GM23338 (cell line): ENCODE measurements around the gene MAMLD1. TPM values are rescaled to one million over a fixed set of nuclear protein-coding genes. Genes with fewer than 3 reads are reported as not detected.

Experiments used
- ATAC-seq: fragments of 200-7000 bp; cut with Tn5 transposase; 3 replicates; pipeline ENCODE4 v1.9.1; 2020
- DNase-seq: peaks from one replicate; pipeline ENCODE4 v3.0.0-alpha.2; 2015; ENCODE audit warnings: low spot score
- H2AFZ ChIP-seq: fragments of 200-600 bp; sonication (generic); 2 replicates; pipeline ENCODE4 v1.8.0; 2016; ENCODE audit warnings: antibody characterized with exemption, mild to moderate bottlenecking, moderate library complexity
- H3F3A ChIP-seq: fragments of 200-600 bp; sonication (generic); replicated peaks from 2 replicates; pipeline ENCODE4 v1.8.0; 2017; ENCODE audit warnings: antibody characterized with exemption, mixed run types, low read depth
- H3K27ac ChIP-seq: fragments of 200-600 bp; sonication (generic); 2 replicates; pipeline ENCODE4 v1.6.1; 2016; ENCODE audit warnings: low read depth
- H3K27me3 ChIP-seq: fragments of 200-600 bp; sonication (generic); 2 replicates; pipeline ENCODE4 v1.8.0; 2016; ENCODE audit warnings: mild to moderate bottlenecking, mixed run types, moderate library complexity; ENCODE audit not compliant: insufficient read depth
- H3K36me3 ChIP-seq: fragments of 200-600 bp; sonication (generic); 2 replicates; pipeline ENCODE4 v1.8.0; 2016; ENCODE audit warnings: mild to moderate bottlenecking; ENCODE audit not compliant: insufficient read depth
- H3K4me1 ChIP-seq: fragments of 200-600 bp; sonication (generic); 2 replicates; pipeline ENCODE4 v1.8.0; 2016; ENCODE audit warnings: mild to moderate bottlenecking, moderate library complexity; ENCODE audit not compliant: insufficient read depth
- H3K4me2 ChIP-seq: fragments of 200-600 bp; sonication (generic); 2 replicates; pipeline ENCODE4 v1.7.1; 2017; ENCODE audit warnings: mixed run types
- H3K4me3 ChIP-seq: fragments of 200-600 bp; sonication (generic); 2 replicates; pipeline ENCODE4 v1.6.1; 2016; ENCODE audit warnings: mixed run types
- H3K79me2 ChIP-seq: fragments of 200-600 bp; sonication (generic); replicated peaks from 2 replicates; pipeline ENCODE4 v1.8.0; 2017; ENCODE audit warnings: mild to moderate bottlenecking; ENCODE audit not compliant: insufficient read depth
- H3K9me2 ChIP-seq: fragments of 200-600 bp; sonication (generic); 2 replicates; pipeline ENCODE4 v1.8.0; 2017; ENCODE audit not compliant: insufficient read depth
- H4K20me1 ChIP-seq: fragments of 200-600 bp; sonication (generic); replicated peaks from 2 replicates; pipeline ENCODE4 v1.8.0; 2017; ENCODE audit warnings: mild to moderate bottlenecking; ENCODE audit not compliant: insufficient read depth
- H3K27ac Mint-ChIP-seq: 2 replicates; pipeline ENCODE4 v1.8.0; 2020; ENCODE audit warnings: inconsistent platforms, mild to moderate bottlenecking, moderate library complexity, mixed read lengths
- H3K27me3 Mint-ChIP-seq: 3 replicates; pipeline ENCODE4 v1.8.0; 2022; ENCODE audit warnings: low read depth, mild to moderate bottlenecking, moderate library complexity, mixed read lengths, inconsistent platforms; ENCODE audit not compliant: insufficient read depth, poor library complexity
- H3K36me3 Mint-ChIP-seq: 3 replicates; pipeline ENCODE4 v1.8.0; 2021; ENCODE audit warnings: low read depth, mild to moderate bottlenecking, inconsistent platforms, moderate library complexity, mixed read lengths
- H3K4me1 Mint-ChIP-seq: 3 replicates; pipeline ENCODE4 v1.8.0; 2020; ENCODE audit warnings: mild to moderate bottlenecking, inconsistent platforms, mixed read lengths
- H3K4me3 Mint-ChIP-seq: 3 replicates; pipeline ENCODE4 v1.8.0; 2021; ENCODE audit warnings: moderate library complexity, mild to moderate bottlenecking, inconsistent platforms, mixed read lengths
- H3K9me3 Mint-ChIP-seq: 3 replicates; pipeline ENCODE4 v1.8.0; 2020; ENCODE audit warnings: moderate library complexity, mild to moderate bottlenecking, inconsistent platforms, mixed read lengths
- CREB1 ChIP-seq: fragments of 250-450 bp; sonication (Bioruptor Pico); IDR thresholded peaks from 2 replicates; pipeline ENCODE4 v1.5.0; 2020; ENCODE audit warnings: low read depth, mild to moderate bottlenecking, moderate library complexity
- CTCF ChIP-seq, 2 experiments: fragments of 200-600 bp in 1 of 2; sonication (generic) in 1 of 2; conservative IDR thresholded peaks; 2 replicates each; pipeline versions ENCODE4 v1.5.1 to v1.6.1; 2016 to 2017; ENCODE audit warnings: antibody characterized with exemption in 2 of 2, low read depth in 2 of 2, mild to moderate bottlenecking in 2 of 2, moderate library complexity in 1 of 2
- EZH2 ChIP-seq: fragments of 200-600 bp; sonication (generic); IDR thresholded peaks from one replicate; pipeline ENCODE4 v1.8.0; 2017; ENCODE audit warnings: antibody characterized with exemption, mild to moderate bottlenecking, low read depth; ENCODE audit not compliant: unreplicated experiment
- EZH2phosphoT487 ChIP-seq: fragments of 200-600 bp; sonication (generic); IDR thresholded peaks from one replicate; pipeline ENCODE4 v1.8.1; 2018; ENCODE audit warnings: antibody characterized with exemption; ENCODE audit not compliant: unreplicated experiment
- JUNB ChIP-seq: IDR thresholded peaks from one replicate; pipeline ENCODE4 v1.6.1; 2016; ENCODE audit warnings: antibody characterized with exemption; ENCODE audit not compliant: unreplicated experiment
- NANOG ChIP-seq: IDR thresholded peaks from 2 replicates; pipeline ENCODE4 v1.6.1; 2016; ENCODE audit warnings: antibody characterized with exemption, borderline replicate concordance
- POLR2AphosphoS5 ChIP-seq: IDR thresholded peaks from 2 replicates; pipeline ENCODE4 v1.6.1; 2016; ENCODE audit warnings: antibody characterized with exemption, low read depth
- STAT1 ChIP-seq: IDR thresholded peaks from one replicate; pipeline ENCODE4 v1.6.1; 2016; ENCODE audit warnings: antibody characterized with exemption; ENCODE audit not compliant: unreplicated experiment
- ZNF114 ChIP-seq: fragments of 250-450 bp; sonication (Bioruptor Pico); IDR thresholded peaks from 2 replicates; pipeline ENCODE4 v1.5.0; 2020; ENCODE audit warnings: mild to moderate bottlenecking, moderate library complexity
- ZNF331 ChIP-seq: fragments of 250-450 bp; sonication (Bioruptor Pico); IDR thresholded peaks from 2 replicates; pipeline ENCODE4 v1.5.0; 2020; ENCODE audit warnings: low read depth, mild to moderate bottlenecking, moderate library complexity
- ZNF462 ChIP-seq: fragments of 250-450 bp; sonication (Bioruptor Pico); IDR thresholded peaks from 2 replicates; pipeline ENCODE4 v1.5.0; 2020; ENCODE audit warnings: mild to moderate bottlenecking, moderate library complexity
- polyA plus RNA-seq: library from polyadenylated mRNA; unstranded; fragments of >200 nt; fragmentation: Nextera tagmentation; extraction: Ambion mirVana; gene quantifications from 2 replicates; pipeline ENCODE4 v1.2.1, GENCODE V29; 2016
- total RNA-seq: library from RNA; depleted of rRNA; stranded (reverse); fragments of >200 nt; shearing (Covaris generic); gene quantifications from 2 replicates; pipeline ENCODE4 v1.2.3, GENCODE V29; 2014
- TF ChIP-seq, protein P1 (sequence below): IDR thresholded peaks from one replicate; pipeline ENCODE4 v1.6.1; 2018; ENCODE audit warnings: antibody characterized with exemption; ENCODE audit not compliant: unreplicated experiment
- TF ChIP-seq, protein P2 (sequence below): IDR thresholded peaks from 2 replicates; pipeline ENCODE4 v1.6.1; 2016; ENCODE audit warnings: antibody characterized with exemption

Gene MAMLD1
- total and polyA plus RNA-seq, 2 experiments from 2014 or later: 0.13 to 0.21 TPM

DNA sequence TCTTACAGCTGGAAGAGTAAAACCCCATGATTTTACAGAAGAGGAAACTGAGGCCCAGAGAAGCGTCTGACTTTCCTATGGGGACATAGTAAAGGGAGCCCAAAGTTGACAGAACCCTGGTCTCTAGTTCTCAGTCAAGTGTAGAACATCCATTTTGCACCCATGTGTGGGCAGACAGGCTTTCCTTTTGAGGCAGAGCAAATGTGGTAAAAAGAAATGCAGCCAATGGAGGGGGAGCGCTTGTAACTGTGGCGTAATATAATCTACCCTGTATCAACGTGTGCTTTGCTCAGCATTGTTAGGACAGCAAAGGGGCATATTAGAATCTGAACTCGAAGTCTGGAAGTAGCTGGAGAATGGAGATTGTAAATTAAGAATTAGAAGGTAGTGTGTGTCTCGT, 8.8 kb downstream of the MAMLD1 start:
- H3K27ac ChIP-seq: no peak overlapping the region
- H3K79me2 ChIP-seq: no peaks in the 10 kb centered on the region
- no peaks in the 10 kb centered on the region for H3K36me3 ChIP-seq
- no peak for DNase-seq
- TF ChIP-seq NANOG (no peak), JUNB (no peak), EZH2 (no peak), ZNF331 (CRISPR knock-in tag) (no peak), CREB1 (CRISPR knock-in tag) (no peak), EZH2phosphoT487 (no peak), ZNF462 (no peak), STAT1 (no peak), POLR2AphosphoS5 (no peak), ZNF114 (no peak), CTCF (conservative IDR thresholded peaks at IDR 0.05; ENCODE audit: low read depth in 2 of 2) (no peak)
- TF ChIP-seq, protein P1, sequence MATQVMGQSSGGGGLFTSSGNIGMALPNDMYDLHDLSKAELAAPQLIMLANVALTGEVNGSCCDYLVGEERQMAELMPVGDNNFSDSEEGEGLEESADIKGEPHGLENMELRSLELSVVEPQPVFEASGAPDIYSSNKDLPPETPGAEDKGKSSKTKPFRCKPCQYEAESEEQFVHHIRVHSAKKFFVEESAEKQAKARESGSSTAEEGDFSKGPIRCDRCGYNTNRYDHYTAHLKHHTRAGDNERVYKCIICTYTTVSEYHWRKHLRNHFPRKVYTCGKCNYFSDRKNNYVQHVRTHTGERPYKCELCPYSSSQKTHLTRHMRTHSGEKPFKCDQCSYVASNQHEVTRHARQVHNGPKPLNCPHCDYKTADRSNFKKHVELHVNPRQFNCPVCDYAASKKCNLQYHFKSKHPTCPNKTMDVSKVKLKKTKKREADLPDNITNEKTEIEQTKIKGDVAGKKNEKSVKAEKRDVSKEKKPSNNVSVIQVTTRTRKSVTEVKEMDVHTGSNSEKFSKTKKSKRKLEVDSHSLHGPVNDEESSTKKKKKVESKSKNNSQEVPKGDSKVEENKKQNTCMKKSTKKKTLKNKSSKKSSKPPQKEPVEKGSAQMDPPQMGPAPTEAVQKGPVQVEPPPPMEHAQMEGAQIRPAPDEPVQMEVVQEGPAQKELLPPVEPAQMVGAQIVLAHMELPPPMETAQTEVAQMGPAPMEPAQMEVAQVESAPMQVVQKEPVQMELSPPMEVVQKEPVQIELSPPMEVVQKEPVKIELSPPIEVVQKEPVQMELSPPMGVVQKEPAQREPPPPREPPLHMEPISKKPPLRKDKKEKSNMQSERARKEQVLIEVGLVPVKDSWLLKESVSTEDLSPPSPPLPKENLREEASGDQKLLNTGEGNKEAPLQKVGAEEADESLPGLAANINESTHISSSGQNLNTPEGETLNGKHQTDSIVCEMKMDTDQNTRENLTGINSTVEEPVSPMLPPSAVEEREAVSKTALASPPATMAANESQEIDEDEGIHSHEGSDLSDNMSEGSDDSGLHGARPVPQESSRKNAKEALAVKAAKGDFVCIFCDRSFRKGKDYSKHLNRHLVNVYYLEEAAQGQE: no peak
- TF ChIP-seq, protein P2, sequence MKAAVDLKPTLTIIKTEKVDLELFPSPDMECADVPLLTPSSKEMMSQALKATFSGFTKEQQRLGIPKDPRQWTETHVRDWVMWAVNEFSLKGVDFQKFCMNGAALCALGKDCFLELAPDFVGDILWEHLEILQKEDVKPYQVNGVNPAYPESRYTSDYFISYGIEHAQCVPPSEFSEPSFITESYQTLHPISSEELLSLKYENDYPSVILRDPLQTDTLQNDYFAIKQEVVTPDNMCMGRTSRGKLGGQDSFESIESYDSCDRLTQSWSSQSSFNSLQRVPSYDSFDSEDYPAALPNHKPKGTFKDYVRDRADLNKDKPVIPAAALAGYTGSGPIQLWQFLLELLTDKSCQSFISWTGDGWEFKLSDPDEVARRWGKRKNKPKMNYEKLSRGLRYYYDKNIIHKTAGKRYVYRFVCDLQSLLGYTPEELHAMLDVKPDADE: no peak
- no peaks in the 10 kb centered on the region for H3F3A ChIP-seq
- no peaks in the 10 kb centered on the region for H3K9me2 ChIP-seq
- peaks cover 6% of the 10 kb centered on the region for H3K27me3 ChIP-seq
- no peaks in the 10 kb centered on the region for H4K20me1 ChIP-seq
- Mint-ChIP-seq H3K27me3 (peaks cover 13% of the 10 kb centered on the region), H3K4me1 (peaks cover 10% of the 10 kb centered on the region; the same call in 2 of the 3 replicates), H3K9me3 (no peaks in the 10 kb centered on the region), H3K4me3 (no peak overlapping the region), H3K36me3 (no peaks in the 10 kb centered on the region), H3K27ac (no peak overlapping the region)
- H3K4me1 ChIP-seq: no peaks in the 10 kb centered on the region; the same call in 1 of the 2 replicates
- H2AFZ ChIP-seq: no peak overlapping the region
- H3K4me3 ChIP-seq: no peak overlapping the region
- H3K4me2 ChIP-seq: no peak overlapping the region
- ATAC-seq: no peak
